Uterus (tissue), 4 donors: Measurements from ENCODE around the gene TMEM31. TPM values are rescaled to one million over a fixed set of nuclear protein-coding genes. Genes with fewer than 3 reads are reported as not detected.
A peak's percentile ranks its signal among the peaks of the same experiment; 100 is the strongest.

Experiments used
- DNase-seq, 2 donors: peaks; one replicate each; pipeline ENCODE4 v3.0.0-alpha.2; 2019 to 2020
- H3K27ac ChIP-seq, 2 donors: fragments of 200-600 bp; sonication (generic); 1 replicate in 1 of 2; 2 replicates in 1 of 2; pipeline ENCODE4 v1.5.1; 2016 to 2018
- H3K27me3 ChIP-seq, 2 donors: fragments of 200-600 bp; sonication (generic); one replicate each; pipeline ENCODE4 v1.5.1; 2018 to 2019; ENCODE audit warnings: control low read depth in 1 of 2
- H3K36me3 ChIP-seq, 2 donors: fragments of 200-600 bp; sonication (generic); one replicate each; pipeline ENCODE4 v1.5.1; 2019; ENCODE audit warnings: control low read depth in 1 of 2
- H3K4me1 ChIP-seq, 2 donors: fragments of 200-600 bp; sonication (generic); one replicate each; pipeline ENCODE4 v1.5.1; 2018 to 2019; ENCODE audit warnings: control low read depth in 1 of 2
- H3K4me3 ChIP-seq, 2 donors: fragments of 200-600 bp; sonication (generic); 1 replicate in 1 of 2; 2 replicates in 1 of 2; pipeline ENCODE4 v1.5.1; 2018 to 2019; ENCODE audit warnings: mild to moderate bottlenecking in 1 of 2
- H3K9me3 ChIP-seq, 2 donors: fragments of 200-600 bp; sonication (generic); one replicate each; pipeline ENCODE4 v1.5.1; 2019; ENCODE audit warnings: control low read depth in 1 of 2
- CTCF ChIP-seq, 4 experiments: fragments of 200-600 bp in 2 of 4; fragments of 450-650 bp in 2 of 4; sonication (generic) in 2 of 4; IDR thresholded peaks; one replicate each; pipeline ENCODE4 v1.5.1; 2016 to 2019; ENCODE audit warnings: antibody characterized with exemption in 4 of 4, mild to moderate bottlenecking in 2 of 4, moderate library complexity in 1 of 4
- POLR2A ChIP-seq, 2 donors: fragments of 450-650 bp; IDR thresholded peaks; one replicate each; pipeline ENCODE4 v1.6.1; 2016; ENCODE audit warnings: antibody characterized with exemption in 2 of 2, mild to moderate bottlenecking in 1 of 2, moderate library complexity in 1 of 2
- intact Hi-C: fragments of 100-400 bp; cut with DNase I; formaldehyde crosslinking; loops from one replicate; pipeline ENCODE4 v1.15.1; 2023; ENCODE audit warnings: low total_unique reads
- total RNA-seq, 4 donors: library from RNA; depleted of rRNA in 3 of 4; stranded (reverse); fragments of >200 nt in 3 of 4; gene quantifications; one replicate each; pipeline versions ENCODE4 v1.1.0 to v1.2.4, GENCODE V29; 2014 to 2023
- donor health status: DM: yes; HTN: yes; CAD: no.

TMEM31 gene
- total RNA-seq, 4 donors from 2014 or later: 0.85 TPM; not detected in 3

GRCh38 chrX:103691059-103691458 lies 19.6 kb upstream of the TMEM31 start:
- DNase-seq: no peak
- no peaks in the 10 kb centered on the region for H3K27me3 ChIP-seq
- no peak overlapping the region for H3K27ac ChIP-seq
- H3K4me1 ChIP-seq: no peaks in the 10 kb centered on the region
- no peak for TF ChIP-seq POLR2A (IDR thresholded peaks at IDR 0.05)
- TF ChIP-seq CTCF (IDR thresholded peaks at IDR 0.05): no peak
- H3K4me3 ChIP-seq: no peak overlapping the region
- intact Hi-C loops: loop anchor here (10.0 kb wide), 1 partner anchor 114 kb away; no protein-coding TSS in a partner anchor
- H3K9me3 ChIP-seq: no peaks in the 10 kb centered on the region
- H3K36me3 ChIP-seq: no peaks in the 10 kb centered on the region

- no peak overlapping the region for H3K4me3 ChIP-seq
- no peaks in the 10 kb centered on the region for H3K4me1 ChIP-seq
- intact Hi-C loops: loop anchor here (10.0 kb wide), 1 partner anchor 107 kb away; no protein-coding TSS in a partner anchor
- H3K36me3 ChIP-seq: no peaks in the 10 kb centered on the region
- H3K9me3 ChIP-seq: no peaks in the 10 kb centered on the region
- DNase-seq: no peak
- TF ChIP-seq POLR2A (IDR thresholded peaks at IDR 0.05) (no peak), CTCF (IDR thresholded peaks at IDR 0.05) (no peak)
- H3K27ac ChIP-seq: no peak overlapping the region
- H3K27me3 ChIP-seq: no peaks in the 10 kb centered on the region
Observed at GRCh38 chrX:103697687-103698086, 13.0 kb upstream of the TMEM31 start.

- Histone ChIP-seq H3K36me3 (no peaks in the 10 kb centered on the region), H3K4me3 (no peak overlapping the region), H3K9me3 (no peaks in the 10 kb centered on the region), H3K27ac (no peak overlapping the region), H3K27me3 (no peaks in the 10 kb centered on the region), H3K4me1 (no peaks in the 10 kb centered on the region)
- no peak for DNase-seq
- TF ChIP-seq CTCF (IDR thresholded peaks at IDR 0.05) (no peak), POLR2A (IDR thresholded peaks at IDR 0.05) (no peak)
- intact Hi-C loops: loop anchor here (10.0 kb wide), 1 partner anchor 106 kb away; no protein-coding TSS in a partner anchor
Observed at GRCh38 chrX:103699243-103699642, 11.5 kb upstream of the TMEM31 start.

DNA sequence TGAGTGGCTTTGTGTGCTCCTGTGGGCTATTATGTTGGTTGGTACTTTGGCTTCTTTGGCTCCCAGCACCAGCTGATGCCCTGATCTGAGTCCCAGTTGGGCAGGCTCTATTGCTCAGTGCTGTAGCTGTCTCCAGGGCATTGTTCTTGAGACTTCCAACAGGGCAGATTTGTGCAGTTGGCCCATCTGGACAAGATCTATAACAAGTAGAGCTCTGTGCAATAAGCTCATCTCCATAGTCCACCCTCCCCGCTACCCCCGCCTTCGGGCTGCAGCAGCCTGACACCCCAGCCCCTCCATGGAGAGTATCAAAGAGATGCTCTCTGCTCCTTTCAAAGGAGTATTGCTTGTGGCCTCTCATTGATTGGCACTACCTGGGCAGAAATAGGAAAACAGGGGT lies 5.8 kb upstream of the TMEM31 start:
- Histone ChIP-seq H3K4me1 (no peaks in the 10 kb centered on the region), H3K9me3 (no peaks in the 10 kb centered on the region), H3K4me3 (no peak overlapping the region), H3K36me3 (no peaks in the 10 kb centered on the region), H3K27ac (no peak overlapping the region), H3K27me3 (no peaks in the 10 kb centered on the region)
- DNase-seq: no peak
- TF ChIP-seq POLR2A (IDR thresholded peaks at IDR 0.05): no peak
- TF ChIP-seq CTCF (IDR thresholded peaks at IDR 0.05): no peak
- intact Hi-C loops: no loop called here

DNA sequence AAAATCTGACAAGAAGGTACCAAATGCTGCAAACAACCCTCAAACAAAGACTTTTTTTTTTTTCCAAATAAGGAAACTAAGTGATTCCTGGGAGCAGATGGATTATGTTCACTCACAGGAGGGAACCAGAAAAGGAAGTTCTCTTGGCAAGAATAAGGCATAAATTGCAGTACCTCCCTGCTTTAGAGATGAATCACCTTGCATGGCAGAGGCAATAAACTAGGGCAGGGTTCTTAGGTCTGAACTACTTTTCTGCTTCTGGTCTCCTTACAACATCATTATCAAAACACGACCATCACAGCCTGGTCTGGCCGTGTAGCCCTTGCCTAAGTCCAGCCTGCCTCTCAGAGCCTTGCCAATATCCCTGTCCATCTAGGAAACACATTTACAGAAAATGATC lies 6.3 kb downstream of the TMEM31 start:
- peak overlapping the region; percentile 63 to 68 for H3K27ac ChIP-seq
- TF ChIP-seq POLR2A (IDR thresholded peaks at IDR 0.05) (no peak), CTCF (IDR thresholded peaks at IDR 0.05) (no peak)
- no peaks in the 10 kb centered on the region for H3K4me1 ChIP-seq
- H3K27me3 ChIP-seq: no peaks in the 10 kb centered on the region
- DNase-seq: peak in 1 of 2 donors; percentile 37
- no peak overlapping the region for H3K4me3 ChIP-seq
- H3K36me3 ChIP-seq: no peaks in the 10 kb centered on the region
- no peaks in the 10 kb centered on the region for H3K9me3 ChIP-seq
- intact Hi-C loops: no loop called here
